WTC11 (cell line): Measurements from ENCODE around the gene CHPF2. TPM values are rescaled to one million over a fixed set of nuclear protein-coding genes. Genes with fewer than 3 reads are reported as not detected.

Experiments
- ATAC-seq: fragments of 200-7000 bp; cut with Tn5 transposase; 2 replicates; pipeline ENCODE4 v1.10.0; 2021; ENCODE audit warnings: mild to moderate bottlenecking, moderate library complexity
- CTCF ChIA-PET: fragments of 300-600 bp; sonication (Branson Sonifier 250); formaldehyde crosslinking; loops from one replicate; lab custom pipeline; 2021; ENCODE audit warnings: antibody characterized with exemption; lab: Charles Lee
- POLR2A ChIA-PET: fragments of 350-600 bp; sonication (Branson Sonifier 250); formaldehyde crosslinking; loops from one replicate; lab custom pipeline; 2021; ENCODE audit warnings: antibody characterized with exemption; lab: Charles Lee
- DNase-seq: peaks from one replicate; pipeline ENCODE4 v3.0.0; 2021; ENCODE audit warnings: low spot score
- H3K27ac Mint-ChIP-seq: 2 replicates; pipeline ENCODE4 v1.8.0; 2021; ENCODE audit warnings: mixed read lengths
- H3K27me3 Mint-ChIP-seq: 2 replicates; pipeline ENCODE4 v1.8.0; 2021; ENCODE audit warnings: low read depth, mild to moderate bottlenecking, moderate library complexity, mixed read lengths
- H3K36me3 Mint-ChIP-seq: 2 replicates; pipeline ENCODE4 v1.8.0; 2021; ENCODE audit warnings: mixed read lengths
- H3K4me1 Mint-ChIP-seq: 2 replicates; pipeline ENCODE4 v1.8.0; 2022; ENCODE audit warnings: mixed read lengths
- H3K4me3 Mint-ChIP-seq: 2 replicates; pipeline ENCODE4 v1.8.0; 2021; ENCODE audit warnings: mild to moderate bottlenecking, moderate library complexity, mixed read lengths
- H3K9me3 Mint-ChIP-seq: 2 replicates; pipeline ENCODE4 v1.8.0; 2021; ENCODE audit warnings: mixed read lengths
- ATF3 ChIP-seq: sonication (generic); formaldehyde crosslinking; conservative IDR thresholded peaks from 2 replicates; pipeline ENCODE4 v1.8.1; 2022; ENCODE audit warnings: mild to moderate bottlenecking, missing genetic modification reagents
- E2F5 ChIP-seq: sonication (generic); formaldehyde crosslinking; IDR thresholded peaks from 2 replicates; pipeline ENCODE4 v1.8.1; 2022; ENCODE audit warnings: mild to moderate bottlenecking, moderate library complexity, missing genetic modification reagents
- FOXP4 ChIP-seq: sonication (generic); formaldehyde crosslinking; IDR thresholded peaks from 2 replicates; pipeline ENCODE4 v1.8.0; 2022; ENCODE audit warnings: mild to moderate bottlenecking, missing genetic modification reagents
- HMGA2 ChIP-seq: fragments of 250-450 bp; sonication (Bioruptor Pico); IDR thresholded peaks from 2 replicates; pipeline ENCODE4 v1.4.0; 2021; ENCODE audit warnings: mild to moderate bottlenecking, moderate library complexity
- JAZF1 ChIP-seq: fragments of 250-450 bp; sonication (Bioruptor Pico); IDR thresholded peaks from 2 replicates; pipeline ENCODE4 v1.9.0; 2021; ENCODE audit warnings: moderate library complexity, mild to moderate bottlenecking, inconsistent platforms
- KAT7 ChIP-seq: sonication (generic); formaldehyde crosslinking; IDR thresholded peaks from 2 replicates; pipeline ENCODE4 v1.8.1; 2023; ENCODE audit warnings: missing genetic modification reagents, mild to moderate bottlenecking, borderline replicate concordance
- NFE2L1 ChIP-seq: sonication (generic); formaldehyde crosslinking; IDR thresholded peaks from 2 replicates; pipeline ENCODE4 v1.8.1; 2023; ENCODE audit warnings: missing genetic modification reagents
- NR3C1 ChIP-seq: sonication (generic); formaldehyde crosslinking; conservative IDR thresholded peaks from 2 replicates; pipeline ENCODE4 v1.8.1; 2023; ENCODE audit warnings: low read depth, mild to moderate bottlenecking, missing genetic modification reagents
- PREB ChIP-seq: sonication (generic); formaldehyde crosslinking; IDR thresholded peaks from 2 replicates; pipeline ENCODE4 v1.8.1; 2022; ENCODE audit warnings: mild to moderate bottlenecking, missing genetic modification reagents, moderate library complexity, borderline replicate concordance
- TP53 ChIP-seq: sonication (generic); formaldehyde crosslinking; IDR thresholded peaks from 2 replicates; pipeline ENCODE4 v1.8.1; 2023; ENCODE audit warnings: mild to moderate bottlenecking, missing genetic modification reagents
- ZBTB21 ChIP-seq: sonication (generic); formaldehyde crosslinking; IDR thresholded peaks from 2 replicates; pipeline ENCODE4 v1.8.1; 2023; ENCODE audit warnings: mild to moderate bottlenecking, missing genetic modification reagents, borderline replicate concordance
- ZNF281 ChIP-seq: sonication (generic); formaldehyde crosslinking; IDR thresholded peaks from 2 replicates; pipeline ENCODE4 v1.8.0; 2023; ENCODE audit warnings: mild to moderate bottlenecking, missing genetic modification reagents
- ZNF317 ChIP-seq: sonication (generic); formaldehyde crosslinking; IDR thresholded peaks from 2 replicates; pipeline ENCODE4 v1.8.1; 2023; ENCODE audit warnings: low read depth, mild to moderate bottlenecking, moderate library complexity, missing genetic modification reagents, borderline replicate concordance
- ZNF423 ChIP-seq: fragments of 250-450 bp; sonication (Bioruptor Pico); IDR thresholded peaks from 2 replicates; pipeline ENCODE4 v2.1.2; 2022; ENCODE audit warnings: mild to moderate bottlenecking, moderate library complexity
- ZNF425 ChIP-seq: fragments of 250-450 bp; sonication (Bioruptor Pico); conservative IDR thresholded peaks from 2 replicates; pipeline ENCODE4 v1.9.0; 2021; ENCODE audit warnings: mild to moderate bottlenecking
- ZNF512 ChIP-seq: sonication (generic); formaldehyde crosslinking; IDR thresholded peaks from 2 replicates; pipeline ENCODE4 v1.8.1; 2022; ENCODE audit warnings: missing genetic modification reagents, borderline replicate concordance
- total RNA-seq: library from RNA; stranded (reverse); gene quantifications from 3 replicates; pipeline ENCODE4 v1.2.3, GENCODE V29; 2021

CHPF2 gene
- total RNA-seq, 1 experiment from 2014 or later, result 30.7 TPM

- TF ChIP-seq ZBTB21 (CRISPR knock-in tag), result no peak
These were observed 36.5 kb upstream of the CHPF2 start (continued) for GRCh38 chr7:151195616-151196450.

GRCh38 chr7:151197932-151198331, 34.4 kb upstream of the CHPF2 start:
- no peak for ATAC-seq
- Mint-ChIP-seq H3K9me3 (no peaks in the 10 kb centered on the region), H3K27ac (no peak overlapping the region), H3K27me3 (peaks cover 6% of the 10 kb centered on the region), H3K36me3 (no peaks in the 10 kb centered on the region), H3K4me1 (peaks cover 9% of the 10 kb centered on the region), H3K4me3 (no peak overlapping the region)
- ChIA-PET POLR2A (no interaction called here), CTCF (no interaction called here)
- TF ChIP-seq ATF3 (CRISPR knock-in tag) (no peak), TP53 (CRISPR knock-in tag) (no peak), NR3C1 (CRISPR knock-in tag) (no peak), PREB (no peak), ZNF512 (no peak), ZNF423 (CRISPR knock-in tag) (no peak), JAZF1 (CRISPR knock-in tag) (no peak), HMGA2 (CRISPR knock-in tag) (no peak), ZBTB21 (CRISPR knock-in tag) (no peak), KAT7 (no peak), ZNF425 (CRISPR knock-in tag) (no peak)
- DNase-seq, result no peak

GRCh38 chr7:151198945-151199848, 33.1 kb upstream of the CHPF2 start:
- H3K4me3 Mint-ChIP-seq, result no peak overlapping the region
- CTCF ChIA-PET, result interaction anchor here (1.0 to 2.2 kb wide), 3 partner anchors 12 to 75 kb away, joined by 4 to 9 read pairs (median 5); no protein-coding TSS in a partner anchor
- no peak overlapping the region for H3K27ac Mint-ChIP-seq
- no peak for TF ChIP-seq ATF3 (CRISPR knock-in tag)
- TF ChIP-seq PREB, result no peak
- TF ChIP-seq ZNF281 (CRISPR knock-in tag), result no peak
- TF ChIP-seq FOXP4 (CRISPR knock-in tag), result no peak
- TF ChIP-seq E2F5 (CRISPR knock-in tag), result no peak
- no peak for TF ChIP-seq NFE2L1 (CRISPR knock-in tag)
- no peak for TF ChIP-seq TP53 (CRISPR knock-in tag)
- no peak for TF ChIP-seq ZNF317 (CRISPR knock-in tag)

More at GRCh38 chr7:151198945-151199848, 33.1 kb upstream of the CHPF2 start:
- H3K9me3 Mint-ChIP-seq, result no peaks in the 10 kb centered on the region
- peak; percentile 60 for ATAC-seq
- H3K27me3 Mint-ChIP-seq, result peaks cover 8% of the 10 kb centered on the region
- no peak for DNase-seq
- peaks cover 9% of the 10 kb centered on the region for H3K4me1 Mint-ChIP-seq
- no peaks in the 10 kb centered on the region for H3K36me3 Mint-ChIP-seq
- POLR2A ChIA-PET, result no interaction called here
